HL-60 (cell line): ENCODE results near the gene MPP4.

Experiments
- CTCF ChIP-seq: IDR thresholded peaks from one replicate; pipeline ENCODE4 v1.5.1; 2011; ENCODE audit warnings: low read length, control low read depth, inconsistent platforms; ENCODE audit not compliant: insufficient read depth
- POLR2AphosphoS5 ChIP-seq: IDR thresholded peaks from 2 replicates; pipeline ENCODE4 v1.6.1; 2012; ENCODE audit warnings: low read depth
- REST ChIP-seq: IDR thresholded peaks from 2 replicates; pipeline ENCODE4 v1.6.1; 2012; ENCODE audit warnings: low read depth; ENCODE audit not compliant: insufficient replicate concordance

- TF ChIP-seq CTCF (no peak), POLR2AphosphoS5 (no peak), REST (no peak)
Measured at GRCh38 chr2:201675454-201675853, 23.0 kb downstream of the MPP4 start.
